T1000 (cell line): ENCODE results near the gene BRSK2.
A peak's percentile ranks its signal among the peaks of the same experiment; 100 is the strongest.

Experiments used
- DNase-seq: peaks from one replicate; lab custom pipeline; 2025; ENCODE audit warnings: mixed read lengths; lab: John Stamatoyannopoulos, UW

Gene BRSK2

DNA sequence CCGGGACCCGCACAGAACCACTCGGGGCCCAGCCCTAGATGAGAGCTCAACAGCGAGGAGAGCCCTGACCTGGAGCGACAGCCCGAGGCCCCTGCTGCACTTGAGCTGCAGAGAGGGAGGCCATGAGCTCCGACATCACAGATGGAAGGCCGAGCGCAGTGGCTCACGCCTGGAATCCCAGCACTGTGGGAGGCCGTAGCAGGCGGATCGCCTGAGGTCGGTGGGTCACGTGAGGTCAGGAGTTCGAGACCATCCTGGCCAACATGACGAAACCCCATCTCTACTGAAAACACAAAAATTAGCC, 13.8 kb upstream of the BRSK2 start:
- DNase-seq = no peak

DNA sequence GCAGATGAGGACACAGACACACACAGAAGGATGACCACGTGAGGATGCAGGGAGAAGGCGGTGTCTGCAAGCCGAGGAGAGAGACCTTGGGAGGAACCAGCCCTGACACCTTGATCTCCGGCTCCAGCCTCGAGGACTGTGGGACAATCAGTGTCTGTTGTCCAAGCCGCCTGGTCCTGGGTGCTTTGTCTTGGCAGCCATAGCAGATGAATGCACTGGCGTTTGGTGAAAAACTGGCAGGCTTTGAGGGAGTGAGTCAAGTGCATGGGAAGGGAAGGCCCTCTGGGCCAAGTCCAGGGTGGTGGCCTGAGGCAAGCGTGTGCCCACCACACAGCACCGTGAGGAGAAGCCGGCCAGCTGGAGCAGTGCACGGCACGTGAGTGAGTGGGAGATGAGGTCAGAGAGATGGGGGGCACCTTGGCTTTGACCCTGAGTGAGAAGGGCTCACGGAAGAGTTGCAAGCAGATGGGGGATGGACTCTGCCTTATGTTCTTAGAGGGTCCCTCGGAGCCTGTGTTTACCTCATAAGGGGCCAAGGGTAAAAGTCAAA, 12.4 kb upstream of the BRSK2 start:
- no peak for DNase-seq

DNA sequence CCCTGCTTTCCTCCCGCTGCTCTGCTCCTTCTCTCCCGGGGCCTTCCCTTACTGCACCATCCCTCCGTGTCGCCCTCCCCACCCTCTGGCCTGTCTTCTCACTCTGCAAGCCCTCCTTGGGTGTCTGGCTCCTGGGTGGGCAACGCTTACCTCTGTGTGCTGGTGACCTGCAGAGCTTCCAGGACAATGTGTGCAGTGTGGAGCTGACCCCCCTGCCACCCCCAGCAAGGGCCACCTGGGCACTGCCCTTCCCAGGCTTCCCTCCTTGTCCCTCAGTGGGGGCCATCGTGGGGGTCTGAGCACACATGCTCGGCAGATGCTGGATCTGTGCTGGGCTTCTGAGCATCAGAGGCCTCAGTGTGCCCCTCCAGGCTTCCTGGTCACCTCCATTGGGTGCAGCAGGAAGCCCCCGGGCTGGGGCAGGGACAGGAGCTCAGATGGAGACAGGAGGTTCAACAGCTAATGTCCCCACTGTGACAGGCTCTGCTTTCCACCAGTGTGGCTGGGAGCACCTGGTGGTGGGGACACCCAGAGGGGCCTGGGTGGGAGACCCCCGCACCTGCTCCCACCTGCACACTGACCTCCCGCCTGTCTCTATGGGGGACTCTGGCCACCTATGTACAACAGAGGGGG, 7.8 kb upstream of the BRSK2 start:
- DNase-seq = no peak

DNA sequence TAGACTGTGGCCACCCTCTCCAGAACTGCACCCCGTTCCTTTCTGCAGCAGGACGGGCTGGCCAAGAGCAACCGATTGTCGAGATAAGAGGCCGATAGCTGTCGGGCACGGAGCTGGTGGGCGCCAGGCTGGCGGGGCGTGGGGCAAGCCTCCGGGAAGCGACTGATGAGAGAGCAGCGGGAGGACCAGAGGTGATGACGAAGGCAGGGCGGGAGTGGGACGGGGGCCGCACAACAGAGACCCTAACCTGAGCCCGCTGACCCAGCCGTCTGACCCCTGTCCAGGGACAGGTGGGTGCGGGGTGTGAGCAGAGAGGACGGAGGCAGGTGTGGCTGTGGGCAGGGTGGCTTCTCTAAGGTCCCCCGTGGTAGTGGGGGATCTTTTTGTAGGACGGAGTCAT, 7.3 kb upstream of the BRSK2 start:
- DNase-seq = no peak

DNA sequence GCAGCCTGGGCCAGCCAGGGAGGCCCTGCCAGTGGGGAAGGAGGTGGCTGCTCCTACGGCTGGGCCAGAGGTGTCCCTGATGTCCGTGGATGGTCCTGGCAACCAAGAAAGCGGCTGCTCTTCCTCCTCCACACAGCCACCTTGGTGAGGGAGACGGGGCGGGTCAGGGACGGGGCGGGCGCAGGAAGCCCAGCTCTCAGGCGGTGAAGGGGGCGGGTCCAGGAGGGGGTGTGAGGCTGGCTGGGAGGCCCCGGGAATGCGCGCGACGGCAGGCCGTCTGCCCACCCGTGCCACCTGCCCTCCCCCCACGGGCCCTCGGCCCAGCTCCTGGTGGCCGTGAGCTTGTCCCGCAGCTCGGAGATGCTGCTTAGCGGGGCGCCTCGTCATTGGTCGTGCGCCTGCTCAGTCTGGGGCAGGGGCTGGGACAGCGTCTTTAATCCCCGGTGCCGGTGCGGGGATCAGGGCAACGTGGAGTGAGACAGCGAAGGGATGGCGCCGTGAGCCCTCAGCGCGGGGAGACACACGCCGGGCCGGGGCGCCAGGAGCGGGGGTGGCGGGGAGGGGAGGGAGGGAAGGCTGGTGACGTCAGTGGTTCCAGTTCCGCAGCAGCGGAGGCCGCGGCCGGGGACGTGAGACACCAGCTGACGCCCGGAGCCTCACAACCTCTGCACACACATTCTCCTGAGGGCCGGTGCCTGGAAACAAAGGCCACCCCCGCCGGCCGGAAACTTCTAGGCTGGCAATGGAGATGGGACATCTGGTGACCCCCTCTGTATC, 6.7 kb upstream of the BRSK2 start:
- peak; percentile 27 for DNase-seq

DNA sequence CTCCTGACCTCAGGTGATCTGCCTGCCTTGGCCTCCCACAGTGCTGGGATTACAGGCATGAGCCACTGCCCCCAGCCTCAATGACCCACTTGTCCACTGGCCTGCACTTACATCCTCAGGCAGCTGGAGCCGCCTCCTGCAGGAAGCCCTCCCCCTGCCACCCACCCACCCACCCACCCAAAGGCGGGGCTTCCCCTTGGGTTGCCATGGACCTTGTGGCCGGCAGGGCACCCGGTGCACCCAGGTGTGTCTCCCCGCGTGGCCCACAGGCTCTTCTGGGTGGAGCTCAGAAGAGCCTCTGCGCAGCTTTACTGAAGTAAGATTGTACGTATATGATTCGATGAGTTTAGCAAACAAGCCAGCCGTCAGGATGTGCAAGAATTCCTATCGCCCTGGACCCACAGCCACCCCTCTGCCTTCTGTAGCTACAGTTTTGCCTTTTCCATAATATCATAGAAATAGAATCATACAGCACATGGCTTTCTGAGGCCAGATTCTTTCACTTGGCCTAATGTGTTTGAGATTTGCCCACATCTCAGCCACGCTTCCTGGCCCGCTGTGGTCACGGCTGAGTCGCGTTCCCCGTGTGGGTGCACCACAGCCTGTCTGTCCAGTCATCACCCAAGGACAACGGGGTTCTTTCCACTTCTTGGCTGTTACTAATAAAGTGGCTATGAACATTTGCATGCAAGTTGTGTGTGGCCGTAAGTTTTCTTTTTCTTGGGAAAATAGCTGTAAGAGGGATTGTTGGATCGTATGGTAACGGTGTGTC, 5.3 kb upstream of the BRSK2 start:
- no peak for DNase-seq

DNA sequence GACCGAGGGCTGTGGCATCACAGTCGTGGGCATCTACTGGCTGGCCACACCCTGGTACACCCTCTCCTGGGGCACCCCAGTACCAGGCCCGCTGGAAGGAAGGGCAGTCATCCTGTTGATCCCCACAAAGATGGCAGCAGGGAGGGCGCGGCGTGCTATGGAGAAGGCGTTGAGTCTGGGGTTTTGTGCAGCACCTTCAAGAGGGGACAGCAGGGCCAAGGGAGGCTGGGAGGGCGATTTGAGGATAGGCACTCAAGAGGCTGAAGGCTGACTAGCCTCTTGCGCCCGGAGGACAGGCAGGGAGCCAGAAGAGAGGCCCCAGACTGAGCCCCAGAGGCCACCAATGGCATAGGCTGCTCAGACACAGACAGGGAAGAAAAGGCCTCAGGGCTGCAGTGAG, 2.2 kb upstream of the BRSK2 start:
- DNase-seq = no peak

DNA sequence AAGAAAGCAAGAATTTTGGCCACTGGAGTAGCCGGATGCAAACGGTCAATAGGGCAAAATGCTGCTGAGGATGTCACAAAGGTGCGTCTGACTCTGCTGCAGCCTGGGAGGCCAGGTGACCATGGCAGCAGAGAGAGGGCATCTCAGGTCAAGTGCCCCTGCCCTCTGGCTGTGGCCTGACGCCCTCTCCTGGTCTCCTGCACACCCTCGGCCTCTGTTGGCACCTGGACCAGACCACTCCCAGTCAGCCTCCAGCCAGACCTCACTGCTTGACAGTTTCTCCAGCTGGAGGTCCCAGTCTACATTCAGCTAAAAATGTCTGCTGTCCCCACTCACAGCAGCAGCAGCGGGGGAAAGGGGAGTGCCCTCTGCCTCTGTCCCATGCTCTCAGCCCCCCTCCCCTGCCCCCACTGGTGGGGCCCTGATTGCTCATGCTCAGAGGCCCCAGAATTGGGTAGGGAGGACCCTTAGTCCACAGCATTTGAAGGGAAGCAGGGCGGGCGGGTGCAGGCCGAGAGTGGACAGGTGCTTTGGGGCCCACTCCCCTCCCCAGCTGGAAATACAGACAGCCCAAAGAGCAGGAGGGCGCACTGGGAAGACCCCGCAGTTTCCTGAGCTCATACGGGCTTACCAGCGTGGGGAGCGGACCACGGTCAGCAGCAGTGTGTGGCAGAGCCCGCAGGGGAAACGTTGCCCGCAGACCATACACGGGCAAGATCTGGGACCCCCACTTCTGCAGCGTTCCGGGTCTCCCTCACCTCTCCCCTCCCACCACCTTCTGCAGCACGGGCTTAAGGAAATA, 1.6 kb upstream of the BRSK2 start:
- no peak for DNase-seq

DNA sequence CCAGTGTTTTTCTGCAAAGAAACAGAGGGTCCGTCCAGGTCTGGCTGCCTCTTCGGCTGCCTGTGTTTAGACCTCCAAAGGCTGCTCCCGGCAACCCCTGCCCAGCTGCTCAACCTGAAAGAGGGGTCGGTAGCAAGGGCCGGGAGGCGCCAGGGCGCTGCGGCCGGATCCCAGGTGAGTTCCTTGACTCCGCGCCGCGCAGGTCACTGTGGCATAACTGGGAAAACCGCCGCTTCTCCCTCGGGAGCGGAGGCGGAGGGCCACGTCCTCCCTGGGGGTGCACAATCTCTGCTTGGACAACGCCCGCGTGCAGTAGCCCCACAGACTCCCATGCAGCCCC, 1.0 kb upstream of the BRSK2 start:
- DNase-seq = no peak

DNA sequence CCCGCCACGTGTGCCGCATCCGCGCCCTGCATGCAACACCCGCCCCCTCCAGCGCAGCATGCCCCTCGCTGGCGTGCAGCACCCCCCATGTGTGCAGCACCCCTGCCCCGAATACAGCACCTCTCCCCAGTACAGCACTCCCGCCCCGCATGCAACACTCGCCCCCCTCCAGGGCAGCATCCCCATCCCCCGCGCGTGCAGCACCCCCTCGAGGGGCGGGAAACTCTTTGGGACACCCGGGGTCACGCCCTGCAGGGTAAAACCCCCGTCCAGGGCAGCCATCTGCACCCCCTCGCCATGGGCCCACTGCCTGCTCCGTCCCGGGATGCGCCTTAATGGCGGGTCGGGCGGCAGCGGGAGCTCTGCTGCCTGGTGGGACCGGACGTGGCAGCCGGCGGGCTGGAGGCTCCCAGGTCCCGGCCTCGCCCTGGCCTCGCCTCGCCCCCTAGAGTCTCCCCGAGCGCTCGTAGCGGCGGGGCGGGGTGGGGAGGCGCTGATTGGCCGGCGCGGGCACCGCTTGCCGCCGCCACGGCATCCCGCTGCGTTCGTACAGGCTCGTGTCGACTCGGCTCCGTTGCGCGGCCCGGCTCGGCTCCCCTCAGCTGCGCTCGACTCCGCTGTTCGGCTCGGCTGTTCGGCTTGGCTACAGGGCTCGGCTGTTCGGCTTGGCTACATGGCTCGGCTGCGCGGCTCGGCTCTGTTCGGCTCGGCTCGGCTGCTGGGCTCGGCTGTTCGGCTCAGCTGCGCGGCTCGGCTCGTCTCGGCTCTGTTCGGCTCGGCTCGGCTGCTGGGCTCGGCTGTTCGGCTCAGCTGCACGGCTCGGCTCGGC, 417 bp upstream of the BRSK2 start:
- DNase-seq = peak; percentile 93

DNA sequence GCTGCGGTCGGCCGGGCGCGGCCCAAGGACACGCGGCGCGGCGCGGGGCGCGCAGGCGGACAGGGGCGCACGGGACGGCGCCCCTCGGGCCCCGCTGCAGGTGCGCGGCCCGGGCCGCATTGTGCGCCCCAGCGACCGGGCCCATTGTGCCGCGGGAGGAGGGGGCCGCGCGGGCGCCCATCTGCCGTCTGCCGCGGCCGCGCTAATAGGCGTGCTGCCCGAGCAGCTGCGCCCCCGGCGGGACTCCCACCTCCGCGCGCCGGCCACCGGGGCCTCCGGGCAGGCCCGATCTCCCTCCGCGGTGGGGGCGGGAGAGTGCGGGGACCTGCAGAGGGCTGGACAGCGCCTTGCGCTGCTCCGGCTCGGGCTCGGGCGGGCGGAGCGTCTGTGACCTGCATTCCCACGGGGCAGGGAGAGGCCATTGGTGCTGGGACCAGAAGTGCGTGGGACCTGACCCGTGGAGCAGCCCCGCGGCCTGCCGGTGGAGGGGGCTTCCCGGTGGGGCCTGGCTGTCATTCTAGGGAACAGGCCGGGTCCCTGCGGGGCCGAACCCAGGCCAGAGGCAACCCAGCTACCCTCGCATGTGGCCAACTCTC, 933 bp downstream of the BRSK2 start:
- no peak for DNase-seq

DNA sequence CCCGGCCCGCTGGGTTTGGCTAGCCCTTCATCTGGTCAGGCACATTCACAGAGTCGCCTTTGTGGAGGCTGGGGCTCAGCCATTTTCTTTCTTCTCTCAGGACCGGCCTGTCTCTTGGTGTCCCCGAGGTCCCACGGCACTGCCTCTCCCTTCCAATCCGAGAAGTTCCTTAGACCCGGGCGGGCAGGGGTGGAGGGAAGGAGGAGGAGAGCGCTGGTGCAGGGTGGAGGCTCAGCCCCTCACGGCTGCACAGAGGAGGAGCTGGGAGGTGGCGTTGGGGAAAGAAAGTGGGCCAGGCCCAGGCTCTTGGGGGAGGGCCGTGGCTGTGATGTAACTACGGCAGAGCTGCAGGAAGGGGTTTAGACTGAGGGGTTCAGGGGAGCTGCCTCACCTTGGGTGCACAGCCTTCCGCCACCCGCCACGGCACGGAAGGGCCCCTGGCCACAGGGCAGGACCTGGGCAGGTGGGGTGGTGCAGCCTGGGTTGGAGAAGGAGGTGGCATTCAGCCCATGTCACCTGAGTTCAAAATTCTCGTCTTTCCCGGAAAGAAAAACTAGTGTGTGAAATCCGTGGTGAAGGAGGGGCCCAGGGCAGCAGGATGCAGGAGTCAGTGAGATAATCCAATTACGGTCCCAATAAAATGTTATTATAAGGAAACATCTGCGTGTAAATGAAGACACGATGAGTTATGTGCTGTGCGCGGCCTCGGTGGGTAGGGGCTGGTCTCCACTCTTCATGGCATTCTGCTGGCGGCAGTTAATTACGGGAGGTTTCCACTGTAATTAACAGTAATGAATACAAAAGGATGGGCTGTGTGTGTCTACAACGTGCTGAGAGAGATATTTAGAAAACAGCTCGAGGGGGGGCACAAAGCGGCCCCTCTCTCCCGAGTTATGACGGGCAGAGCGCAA, 1.7 kb downstream of the BRSK2 start:
- DNase-seq = no peak

DNA sequence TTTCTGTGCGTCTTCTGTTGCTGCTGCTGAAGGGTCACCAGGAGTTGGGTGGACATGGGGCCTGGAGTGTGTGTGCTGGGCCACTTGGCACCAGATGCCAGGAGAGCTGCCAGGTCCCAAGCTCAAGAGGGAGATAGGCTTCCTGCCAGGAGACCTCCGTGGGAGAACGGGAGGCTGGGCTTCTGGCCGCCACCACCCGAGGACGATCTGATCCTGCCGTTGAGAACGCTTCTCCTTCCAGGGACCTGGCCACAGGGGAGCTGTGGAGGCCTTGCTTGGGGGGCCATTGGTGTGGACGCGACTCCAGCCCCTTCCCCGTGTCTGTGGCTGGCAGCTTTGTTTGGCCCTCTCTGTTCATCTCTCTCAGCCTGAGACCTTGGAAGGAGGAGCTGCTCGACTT, 2.4 kb downstream of the BRSK2 start:
- no peak for DNase-seq

DNA sequence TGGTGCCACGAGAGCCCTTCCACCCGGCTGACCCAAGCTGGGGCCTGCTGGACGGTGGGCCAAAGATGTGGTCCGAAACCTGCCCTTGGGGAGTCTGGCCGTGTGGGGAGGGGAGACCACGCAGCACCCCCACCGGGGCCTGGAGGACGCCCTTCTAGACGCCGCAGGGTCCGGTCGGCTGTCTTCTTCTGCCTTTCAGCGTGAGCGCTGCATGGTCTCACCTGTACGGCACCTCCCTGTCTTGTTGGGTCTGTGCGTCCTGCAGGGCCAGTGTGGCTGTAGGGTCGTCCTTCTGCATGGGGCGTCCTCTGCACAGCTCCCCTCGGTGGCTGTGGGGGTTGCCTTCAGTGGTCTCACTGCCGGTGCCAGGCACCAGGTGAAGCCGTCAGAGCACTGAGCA, 2.8 kb downstream of the BRSK2 start:
- DNase-seq = no peak

DNA sequence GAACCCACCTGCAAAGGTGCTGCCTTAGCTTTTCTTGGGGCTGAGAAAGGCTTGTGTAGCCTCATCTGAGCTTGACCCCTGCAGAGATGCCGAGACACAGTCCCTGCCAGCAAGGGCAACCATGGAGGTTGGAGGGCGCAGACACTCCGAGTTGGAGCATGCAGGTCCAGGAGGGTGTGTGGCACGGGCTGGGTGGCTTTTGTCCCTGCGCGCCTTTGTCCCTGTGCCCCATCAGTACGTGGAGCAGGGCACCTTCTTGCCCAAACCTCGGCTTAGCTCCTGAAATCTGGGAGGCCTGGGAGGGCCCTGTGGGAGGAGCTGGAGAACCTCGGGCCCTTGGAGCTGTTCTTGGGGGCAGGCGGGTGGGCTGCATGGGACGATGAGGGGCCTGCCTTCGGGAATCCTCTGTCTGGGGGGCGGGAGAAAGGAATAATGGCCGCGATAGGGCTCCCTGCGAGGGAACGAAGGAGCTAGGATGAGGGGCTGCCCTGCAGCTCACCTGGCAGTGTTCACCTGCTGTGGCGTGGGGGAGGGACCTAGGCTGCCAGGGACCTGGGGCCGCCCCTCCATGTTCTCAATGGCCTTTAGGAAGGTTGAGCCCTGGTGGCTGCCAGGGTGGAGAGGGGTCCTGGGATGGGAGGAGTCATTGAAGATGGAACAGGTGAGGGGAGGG, 3.4 kb downstream of the BRSK2 start:
- no peak for DNase-seq

DNA sequence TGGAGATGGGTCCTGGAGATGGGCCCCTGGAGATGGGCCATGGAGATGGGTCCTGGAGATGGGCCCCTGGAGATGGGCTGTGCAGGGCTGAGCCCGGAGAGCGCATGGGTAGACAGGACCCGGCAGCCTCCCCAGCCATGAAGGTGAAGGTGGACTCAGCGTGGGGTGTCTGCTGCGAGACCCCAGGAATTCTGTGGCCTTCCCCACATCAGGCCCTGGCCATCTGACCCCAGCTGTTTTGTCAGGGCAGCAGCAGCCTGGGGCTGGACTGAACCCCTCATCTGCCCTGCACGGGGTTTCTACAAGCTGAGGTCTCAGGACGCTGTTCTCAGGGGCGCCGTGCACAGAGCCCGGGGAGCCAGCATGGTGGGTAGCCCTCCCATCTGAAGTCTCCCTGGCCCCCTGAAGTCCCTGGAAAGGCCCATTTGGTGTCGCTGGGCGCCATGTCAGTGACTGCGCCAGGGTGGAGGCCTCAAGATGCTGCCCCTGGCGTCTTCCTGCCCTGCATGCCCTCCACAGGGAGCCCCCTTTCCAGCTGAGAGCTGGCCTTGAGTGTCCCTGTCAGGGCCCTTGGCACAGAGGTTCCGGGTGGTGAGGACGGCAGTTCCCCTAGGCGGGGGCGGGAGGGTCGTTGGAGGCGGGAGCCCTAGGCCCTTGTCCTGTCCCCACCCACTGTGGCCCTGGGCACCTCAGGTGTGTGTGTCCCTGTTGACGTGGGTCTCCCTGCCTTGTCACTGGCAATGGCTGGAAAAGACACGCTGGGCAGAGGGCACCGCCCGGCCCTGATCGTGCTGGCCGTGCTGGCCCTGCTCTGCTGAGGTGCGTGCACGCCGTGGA, 5.4 kb downstream of the BRSK2 start:
- DNase-seq = no peak

DNA sequence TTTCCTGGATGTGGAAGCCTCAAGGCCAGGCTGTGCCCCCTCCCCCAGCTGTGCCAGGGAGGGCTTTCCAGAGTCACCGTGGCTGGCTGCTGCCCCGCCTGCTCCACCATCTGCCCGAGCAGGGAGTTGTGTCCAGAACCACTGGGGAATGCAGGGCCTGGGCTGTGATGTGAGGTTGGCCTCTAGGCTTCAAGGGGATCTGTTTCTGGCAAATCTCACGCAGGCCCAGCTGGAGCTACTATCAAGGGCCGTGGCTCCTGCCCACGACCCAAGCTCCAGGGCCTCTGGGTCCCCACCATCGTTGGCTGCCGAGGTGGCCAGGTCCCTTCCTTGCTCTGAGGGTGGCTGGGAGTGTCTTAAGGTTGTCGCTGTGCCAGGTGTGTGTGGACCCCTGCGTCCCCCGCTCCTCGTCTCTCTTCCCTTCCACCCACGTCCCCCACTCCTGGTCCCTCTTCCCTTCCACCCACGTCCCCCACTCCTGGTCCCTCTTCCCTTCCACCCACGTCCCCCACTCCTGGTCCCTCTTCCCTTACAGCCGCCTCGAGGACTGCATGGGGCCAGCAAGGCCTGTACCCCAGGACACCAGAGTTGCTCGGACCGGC, 6.1 kb downstream of the BRSK2 start:
- DNase-seq = no peak

DNA sequence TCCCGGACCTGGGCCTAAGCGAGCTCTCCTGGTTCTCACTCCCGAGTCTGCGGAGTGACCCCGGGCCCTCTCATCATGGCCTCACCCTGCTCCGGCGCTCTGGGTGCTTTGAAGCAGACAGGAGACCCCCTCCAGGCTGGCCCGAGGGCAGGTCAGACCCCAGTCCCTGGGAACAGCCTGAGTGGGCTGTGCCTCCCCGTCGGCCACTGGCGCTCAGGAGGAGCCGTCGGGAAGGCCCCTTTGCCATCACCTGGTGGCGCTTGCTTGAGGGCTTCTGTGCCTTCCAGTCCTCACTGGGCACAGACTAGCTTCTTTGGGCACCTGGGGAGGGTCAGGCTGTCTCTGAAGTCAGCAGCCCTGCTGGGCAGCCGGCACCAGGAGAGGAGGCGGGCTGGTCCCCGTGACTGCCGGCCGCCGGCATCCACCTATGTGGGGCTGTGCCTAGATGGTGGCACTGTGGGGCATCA, 6.7 kb downstream of the BRSK2 start:
- no peak for DNase-seq
